GM13976 (cell line): ENCODE results near the gene PIAS2.

ENCODE experiments used
- DNase-seq: peaks from one replicate; pipeline ENCODE4 v3.0.0; 2012; ENCODE audit warnings: low spot score
- in situ Hi-C: fragments of 300-500 bp; cut with MboI; formaldehyde crosslinking; loops from one replicate; pipeline ENCODE4 v1.12.0; 2022; ENCODE audit warnings: low sequenced_read_pairs, mixed read lengths, inconsistent platforms; ENCODE audit not compliant: unreplicated experiment
- TF ChIP-seq, protein P1 (sequence below): IDR thresholded peaks from 2 replicates; pipeline ENCODE4 v1.5.1; 2012; ENCODE audit warnings: borderline replicate concordance, mild to moderate bottlenecking; ENCODE audit not compliant: insufficient read depth; ENCODE audit errors: extremely low read depth, missing control alignments, control extremely low read depth

Gene PIAS2

DNA sequence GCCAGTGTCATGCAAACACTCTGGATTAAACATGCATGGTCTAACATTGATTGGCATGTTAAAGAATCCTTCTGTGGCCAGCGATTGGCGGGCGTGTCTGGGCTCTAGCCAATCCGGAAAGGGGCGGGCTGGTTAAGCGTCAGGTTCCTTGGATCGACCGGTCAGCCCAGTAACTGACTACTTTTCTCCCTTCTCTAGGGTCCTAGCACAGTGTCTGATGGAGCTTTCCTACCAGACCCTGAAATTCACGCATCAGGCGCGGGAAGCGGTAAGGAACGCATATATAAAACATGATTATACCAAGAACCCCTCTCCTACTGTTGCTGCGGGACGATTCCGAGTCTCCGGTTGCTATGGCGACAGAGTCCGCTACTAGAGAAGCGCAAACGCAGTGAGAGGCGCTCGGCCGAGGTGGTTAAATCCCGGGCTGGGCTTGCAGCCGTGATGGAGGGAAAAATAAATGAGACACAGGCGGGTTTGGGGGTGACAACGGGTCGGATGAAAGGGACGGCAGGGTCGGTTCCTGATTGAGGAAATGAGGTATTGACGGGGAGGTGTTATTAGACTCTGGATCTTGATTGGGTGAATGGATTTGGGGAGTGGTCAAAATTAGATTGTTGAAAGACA lies 29.5 kb upstream of the PIAS2 start:
- DNase-seq, result peak; percentile 73
- in situ Hi-C loops, result no loop called here
- TF ChIP-seq, protein P1, sequence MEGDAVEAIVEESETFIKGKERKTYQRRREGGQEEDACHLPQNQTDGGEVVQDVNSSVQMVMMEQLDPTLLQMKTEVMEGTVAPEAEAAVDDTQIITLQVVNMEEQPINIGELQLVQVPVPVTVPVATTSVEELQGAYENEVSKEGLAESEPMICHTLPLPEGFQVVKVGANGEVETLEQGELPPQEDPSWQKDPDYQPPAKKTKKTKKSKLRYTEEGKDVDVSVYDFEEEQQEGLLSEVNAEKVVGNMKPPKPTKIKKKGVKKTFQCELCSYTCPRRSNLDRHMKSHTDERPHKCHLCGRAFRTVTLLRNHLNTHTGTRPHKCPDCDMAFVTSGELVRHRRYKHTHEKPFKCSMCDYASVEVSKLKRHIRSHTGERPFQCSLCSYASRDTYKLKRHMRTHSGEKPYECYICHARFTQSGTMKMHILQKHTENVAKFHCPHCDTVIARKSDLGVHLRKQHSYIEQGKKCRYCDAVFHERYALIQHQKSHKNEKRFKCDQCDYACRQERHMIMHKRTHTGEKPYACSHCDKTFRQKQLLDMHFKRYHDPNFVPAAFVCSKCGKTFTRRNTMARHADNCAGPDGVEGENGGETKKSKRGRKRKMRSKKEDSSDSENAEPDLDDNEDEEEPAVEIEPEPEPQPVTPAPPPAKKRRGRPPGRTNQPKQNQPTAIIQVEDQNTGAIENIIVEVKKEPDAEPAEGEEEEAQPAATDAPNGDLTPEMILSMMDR, result no peak

DNA sequence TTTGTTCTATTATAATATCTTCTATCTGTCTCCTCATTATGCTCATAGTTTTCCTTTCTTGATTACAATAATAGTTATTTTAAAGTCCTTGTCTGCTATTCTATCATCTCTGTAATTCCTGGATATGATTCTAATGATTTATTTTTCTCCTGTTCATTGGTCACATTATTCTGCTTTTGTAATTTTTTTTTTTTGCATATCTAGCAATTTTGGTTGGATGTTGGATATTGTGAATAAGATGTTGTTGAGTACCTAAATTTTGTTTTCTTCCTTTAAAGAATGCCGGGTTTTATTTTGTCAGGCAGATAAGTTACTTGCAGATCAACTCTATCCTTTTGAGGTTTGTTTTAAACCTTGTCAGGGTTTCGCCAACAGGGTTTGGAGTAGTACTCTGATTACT lies 25.3 kb upstream of the PIAS2 start:
- TF ChIP-seq, protein P1, result no peak
- in situ Hi-C loops, result no loop called here
- DNase-seq, result no peak

DNA sequence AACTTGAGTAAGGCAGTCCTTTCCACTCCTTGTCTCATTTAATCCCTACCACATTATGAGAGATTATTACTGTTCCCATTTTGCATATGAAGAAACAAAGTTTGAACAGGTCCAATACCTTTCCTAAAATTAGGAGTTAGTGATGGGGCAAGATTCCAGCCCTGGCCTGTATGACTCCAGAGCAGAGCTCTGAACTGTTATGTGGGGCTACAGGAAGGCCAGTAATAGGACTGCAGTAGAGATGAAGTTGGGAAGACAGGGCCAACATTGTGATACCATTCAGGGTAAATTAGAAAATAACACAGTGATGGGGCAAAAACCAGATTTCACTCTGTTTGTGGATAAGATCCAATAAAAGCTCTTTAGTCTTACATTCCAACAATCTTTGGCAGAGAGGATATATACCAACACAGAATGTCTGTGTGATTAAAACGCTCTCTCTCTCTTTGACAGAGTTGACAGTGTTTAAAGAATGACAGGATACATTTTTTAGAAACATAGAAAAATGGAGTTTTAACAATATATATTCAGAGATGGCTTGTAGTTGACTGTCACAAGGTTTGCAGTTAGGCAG lies 22.8 kb upstream of the PIAS2 start:
- DNase-seq, result no peak
- TF ChIP-seq, protein P1, result no peak
- in situ Hi-C loops, result no loop called here

DNA sequence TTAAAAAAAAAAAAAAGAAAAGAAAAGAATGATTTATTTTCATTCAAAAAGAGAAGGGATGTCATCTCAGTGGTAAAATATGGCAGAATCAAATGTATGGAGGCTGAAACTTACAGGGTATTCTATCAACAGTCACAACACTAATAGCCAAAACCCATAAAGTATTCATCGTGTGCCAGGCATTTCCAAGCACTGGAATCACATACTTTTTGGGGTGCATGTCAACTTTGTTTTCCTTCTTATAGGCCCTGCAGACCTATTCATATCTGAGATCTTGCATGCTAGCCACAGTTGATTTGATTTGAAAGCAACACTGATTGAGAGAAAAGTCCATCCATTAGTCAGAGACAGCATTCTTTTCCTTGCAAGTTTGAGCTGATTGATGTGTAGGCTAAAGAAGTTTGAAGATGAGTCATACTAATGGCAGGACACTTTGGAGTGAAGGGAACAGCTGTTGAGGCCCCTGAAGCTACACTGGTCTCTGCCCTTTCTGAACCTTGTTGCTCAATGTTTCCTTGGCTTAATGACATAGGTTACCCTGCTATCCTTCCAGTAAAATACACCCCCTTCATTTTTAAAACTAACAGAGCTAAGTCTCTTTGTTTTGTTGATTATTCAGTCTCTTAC lies 22.1 kb upstream of the PIAS2 start:
- in situ Hi-C loops, result no loop called here
- no peak for DNase-seq
- TF ChIP-seq, protein P1, result no peak

DNA sequence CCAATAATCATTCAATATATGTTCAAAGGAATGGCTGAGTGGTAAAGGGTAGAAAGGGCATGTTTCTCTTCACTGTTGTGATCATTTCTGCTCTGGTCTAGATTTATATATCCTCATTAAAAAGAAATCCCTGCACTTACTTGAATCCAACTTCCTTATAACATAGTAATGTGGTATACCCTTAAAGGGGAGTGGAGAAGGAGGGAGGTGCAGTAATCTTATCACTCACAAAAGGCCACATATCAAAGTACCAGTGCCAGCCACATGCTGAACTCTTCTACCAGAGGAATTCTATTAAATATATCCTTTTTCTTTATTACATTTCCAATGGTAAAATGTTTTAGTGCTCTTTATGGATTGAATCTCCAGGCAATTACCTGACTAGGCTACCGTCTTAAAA lies 3.3 kb upstream of the PIAS2 start:
- in situ Hi-C loops, result no loop called here
- TF ChIP-seq, protein P1, result no peak
- no peak for DNase-seq

DNA sequence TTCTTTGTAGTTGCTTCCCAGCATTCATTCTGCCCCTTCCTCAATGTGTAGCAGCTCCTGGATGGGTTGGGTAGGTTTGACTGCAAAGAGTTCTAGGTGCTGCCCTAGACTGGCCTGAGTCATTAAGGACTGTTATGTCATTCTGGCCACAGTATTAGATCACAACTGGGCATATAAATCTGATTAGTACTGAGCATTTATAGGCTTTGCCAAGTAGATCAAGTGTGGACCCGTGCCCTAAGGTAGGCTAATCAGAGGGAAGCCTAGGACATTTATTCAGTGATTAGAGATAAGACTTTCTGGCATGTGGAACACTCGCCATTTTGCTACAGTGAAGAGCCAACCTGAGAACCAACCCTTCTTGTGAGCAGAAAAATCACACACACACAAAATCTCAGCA lies 2.8 kb upstream of the PIAS2 start:
- TF ChIP-seq, protein P1, result no peak
- in situ Hi-C loops, result no loop called here
- DNase-seq, result no peak
